Parathyroid adenoma (tissue), 2 donors: ENCODE results near the gene DLGAP1.

ENCODE experiments used
- H2AFZ ChIP-seq: fragments of 300-600 bp; sonication (generic); one replicate; pipeline ENCODE4 v1.7.0; 2017; ENCODE audit warnings: antibody characterized with exemption, mild to moderate bottlenecking
- H3K27ac ChIP-seq: fragments of 300-600 bp; sonication (generic); one replicate; pipeline ENCODE4 v1.7.0; 2017
- H3K27me3 ChIP-seq: fragments of 300-600 bp; sonication (generic); one replicate; pipeline ENCODE4 v1.7.0; 2017; ENCODE audit warnings: low read length; ENCODE audit not compliant: control insufficient read depth, insufficient read depth
- H3K36me3 ChIP-seq: fragments of 300-600 bp; sonication (generic); one replicate; pipeline ENCODE4 v1.7.0; 2017; ENCODE audit warnings: low read length; ENCODE audit not compliant: control insufficient read depth, insufficient read depth
- H3K4me1 ChIP-seq: fragments of 300-600 bp; sonication (generic); one replicate; pipeline ENCODE4 v1.7.0; 2017; ENCODE audit warnings: control low read depth
- H3K4me2 ChIP-seq: fragments of 300-600 bp; sonication (generic); one replicate; pipeline ENCODE4 v1.7.0; 2017; ENCODE audit warnings: low read length
- H3K4me3 ChIP-seq: fragments of 300-600 bp; sonication (generic); one replicate; pipeline ENCODE4 v1.7.0; 2017; ENCODE audit warnings: low read depth, low read length
- H3K79me2 ChIP-seq: fragments of 300-600 bp; sonication (generic); one replicate; pipeline ENCODE4 v1.7.0; 2017; ENCODE audit warnings: control low read depth
- H3K9ac ChIP-seq: fragments of 300-600 bp; sonication (generic); one replicate; pipeline ENCODE4 v1.7.0; 2017; ENCODE audit warnings: mild to moderate bottlenecking
- H3K9me3 ChIP-seq: fragments of 300-600 bp; sonication (generic); one replicate; pipeline ENCODE4 v1.7.0; 2017; ENCODE audit warnings: low read length; ENCODE audit not compliant: control insufficient read depth
- CTCF ChIP-seq: fragments of 300-600 bp; sonication (generic); IDR thresholded peaks from one replicate; pipeline ENCODE4 v1.7.0; 2017; ENCODE audit warnings: antibody characterized with exemption, mild to moderate bottlenecking
- donor health status: primary hyperparathyroidism.

The DLGAP1 gene

DNA sequence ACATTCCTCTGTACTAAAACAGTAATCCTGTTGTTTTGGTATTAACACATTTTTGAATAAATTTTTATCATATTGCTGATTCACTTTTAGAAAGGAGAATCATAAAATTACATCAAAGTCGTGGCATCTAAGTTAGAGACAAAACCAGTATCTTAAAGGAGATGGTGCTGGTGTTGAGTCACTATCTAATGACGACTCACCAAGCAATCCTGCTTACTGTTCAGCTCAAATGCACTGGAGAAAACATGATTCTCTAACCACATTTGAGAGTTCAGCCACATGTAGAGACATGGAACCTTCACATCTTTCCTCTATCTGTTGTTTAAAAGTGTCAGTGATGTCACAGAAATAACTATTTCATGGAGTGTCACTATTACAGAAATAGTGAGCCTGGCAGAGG, 531.4 kb downstream of the DLGAP1 start:
- no peak overlapping the region for H3K4me3 ChIP-seq
- TF ChIP-seq CTCF, result no peak
- no peak overlapping the region for H3K9ac ChIP-seq
- H2AFZ ChIP-seq, result no peak overlapping the region
- no peak overlapping the region for H3K27ac ChIP-seq
- H3K9me3 ChIP-seq, result no peaks in the 10 kb centered on the region
- H3K79me2 ChIP-seq, result no peaks in the 10 kb centered on the region
- H3K27me3 ChIP-seq, result peaks cover 3% of the 10 kb centered on the region
- no peaks in the 10 kb centered on the region for H3K4me1 ChIP-seq
- H3K36me3 ChIP-seq, result no peaks in the 10 kb centered on the region
- H3K4me2 ChIP-seq, result no peak overlapping the region

- no peak overlapping the region for H3K4me3 ChIP-seq
- H2AFZ ChIP-seq, result no peak overlapping the region
- H3K27ac ChIP-seq, result no peak overlapping the region
Observed at GRCh38 chr18:3921826-3922225, 533.3 kb downstream of the DLGAP1 start.

DNA sequence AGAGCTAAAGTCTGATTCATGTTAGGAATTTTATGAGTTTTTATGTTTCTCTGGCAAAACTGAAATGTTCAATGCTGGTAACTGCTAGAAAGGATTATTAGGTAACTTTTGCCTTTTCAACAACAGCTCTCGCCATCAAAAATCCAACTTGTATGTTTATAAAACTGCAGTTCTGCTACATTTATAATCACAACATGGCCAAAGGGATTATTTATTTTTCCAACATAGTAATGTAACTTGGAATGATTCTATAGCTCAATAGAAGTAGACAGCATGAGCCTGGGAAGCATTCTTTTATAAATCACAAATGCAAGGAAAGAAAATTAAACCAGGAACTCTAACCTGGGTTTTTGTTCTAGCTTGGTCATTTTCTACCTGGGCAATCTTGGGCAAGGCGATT, 534.3 kb downstream of the DLGAP1 start:
- no peak overlapping the region for H3K27ac ChIP-seq
- H3K9me3 ChIP-seq, result no peaks in the 10 kb centered on the region
- H3K4me1 ChIP-seq, result no peaks in the 10 kb centered on the region
- H3K9ac ChIP-seq, result no peak overlapping the region
- no peak overlapping the region for H2AFZ ChIP-seq
- peaks cover 3% of the 10 kb centered on the region for H3K27me3 ChIP-seq
- no peak for TF ChIP-seq CTCF
- H3K4me2 ChIP-seq, result no peak overlapping the region
- no peaks in the 10 kb centered on the region for H3K36me3 ChIP-seq
- no peaks in the 10 kb centered on the region for H3K79me2 ChIP-seq
- H3K4me3 ChIP-seq, result no peak overlapping the region

More at GRCh38 chr18:3921826-3922225, 533.3 kb downstream of the DLGAP1 start:
- Histone ChIP-seq H3K79me2 (no peaks in the 10 kb centered on the region), H3K9me3 (no peaks in the 10 kb centered on the region), H3K9ac (no peak overlapping the region), H3K36me3 (no peaks in the 10 kb centered on the region), H3K4me1 (no peaks in the 10 kb centered on the region), H3K4me2 (no peak overlapping the region), H3K27me3 (peaks cover 3% of the 10 kb centered on the region)
- TF ChIP-seq CTCF, result no peak

- Histone ChIP-seq H3K4me1 (no peaks in the 10 kb centered on the region), H3K4me3 (no peak overlapping the region), H3K4me2 (no peak overlapping the region), H3K9me3 (no peaks in the 10 kb centered on the region), H3K27ac (no peak overlapping the region), H3K27me3 (peaks cover 1% of the 10 kb centered on the region), H2AFZ (no peak overlapping the region), H3K36me3 (no peaks in the 10 kb centered on the region), H3K79me2 (no peaks in the 10 kb centered on the region), H3K9ac (no peak overlapping the region)
- TF ChIP-seq CTCF, result no peak
Observed at GRCh38 chr18:3919396-3920061, 535.6 kb downstream of the DLGAP1 start.

DNA sequence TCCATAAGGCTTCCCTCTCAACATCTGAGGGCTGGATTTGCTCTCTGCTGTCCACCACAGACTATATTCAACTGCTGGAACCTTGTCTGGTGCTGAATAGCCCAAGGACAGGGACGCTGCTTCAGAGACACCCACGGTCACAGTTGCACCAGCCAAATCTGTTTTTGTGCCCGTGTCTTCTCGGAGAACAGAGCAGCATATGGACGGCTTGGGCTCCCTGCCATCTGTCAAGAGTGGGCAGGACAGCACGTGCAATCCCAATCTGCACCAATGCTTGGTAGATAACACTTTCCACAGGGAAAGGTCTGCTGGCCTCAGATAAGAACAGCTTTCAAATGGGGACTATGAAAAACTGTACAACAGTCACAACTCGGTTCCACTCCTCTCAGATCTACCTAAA, 539.0 kb downstream of the DLGAP1 start:
- H2AFZ ChIP-seq, result no peak overlapping the region
- no peaks in the 10 kb centered on the region for H3K9me3 ChIP-seq
- no peak overlapping the region for H3K9ac ChIP-seq
- no peak overlapping the region for H3K27ac ChIP-seq
- H3K36me3 ChIP-seq, result no peaks in the 10 kb centered on the region
- no peaks in the 10 kb centered on the region for H3K27me3 ChIP-seq
- no peak overlapping the region for H3K4me2 ChIP-seq
- H3K4me1 ChIP-seq, result no peaks in the 10 kb centered on the region
- TF ChIP-seq CTCF, result no peak
- H3K79me2 ChIP-seq, result no peaks in the 10 kb centered on the region
- no peak overlapping the region for H3K4me3 ChIP-seq
